ENCODE data around the gene PARD3B.

Gene PARD3B

GRCh38 chr2:205283736-205284270, 738.5 kb downstream of the PARD3B start:
- DNase-seq: no peak
- in situ Hi-C loops (cut with MboI; ENCODE audit: low pct_unique_long_range_greater_than_20kb, low sequenced_read_pairs): no loop called here

GRCh38 chr2:205284334-205284733, 739.1 kb downstream of the PARD3B start:
- in situ Hi-C loops (cut with MboI; ENCODE audit: low pct_unique_long_range_greater_than_20kb, low sequenced_read_pairs): no loop called here
- DNase-seq: no peak

GRCh38 chr2:205287316-205287715, 742.0 kb downstream of the PARD3B start:
- in situ Hi-C loops (cut with MboI; ENCODE audit: low pct_unique_long_range_greater_than_20kb, low sequenced_read_pairs): no loop called here
- no peak for DNase-seq

GRCh38 chr2:205288686-205289085, 743.4 kb downstream of the PARD3B start:
- no peak for DNase-seq
- in situ Hi-C loops (cut with MboI; ENCODE audit: low pct_unique_long_range_greater_than_20kb, low sequenced_read_pairs): no loop called here

GRCh38 chr2:205290299-205290698, 745.0 kb downstream of the PARD3B start:
- in situ Hi-C loops (cut with MboI; ENCODE audit: low pct_unique_long_range_greater_than_20kb, low sequenced_read_pairs): no loop called here
- no peak for DNase-seq

- no peak for DNase-seq
- in situ Hi-C loops (cut with MboI; ENCODE audit: low pct_unique_long_range_greater_than_20kb, low sequenced_read_pairs): no loop called here
Observed at GRCh38 chr2:205292665-205293295, 747.5 kb downstream of the PARD3B start.

- peak; percentile 3 for DNase-seq
- in situ Hi-C loops (cut with MboI; ENCODE audit: low pct_unique_long_range_greater_than_20kb, low sequenced_read_pairs): no loop called here
Observed at GRCh38 chr2:205293559-205293958, 748.3 kb downstream of the PARD3B start.

- in situ Hi-C loops (cut with MboI; ENCODE audit: low pct_unique_long_range_greater_than_20kb, low sequenced_read_pairs): no loop called here
- DNase-seq: no peak
Observed at GRCh38 chr2:205296959-205297358, 751.7 kb downstream of the PARD3B start.

- in situ Hi-C loops (cut with MboI; ENCODE audit: low pct_unique_long_range_greater_than_20kb, low sequenced_read_pairs): no loop called here
- DNase-seq: no peak
Observed at GRCh38 chr2:205297368-205297767, 752.1 kb downstream of the PARD3B start.

- in situ Hi-C loops (cut with MboI; ENCODE audit: low pct_unique_long_range_greater_than_20kb, low sequenced_read_pairs): no loop called here
- no peak for DNase-seq
Observed at GRCh38 chr2:205297846-205298245, 752.6 kb downstream of the PARD3B start.

- in situ Hi-C loops (cut with MboI; ENCODE audit: low pct_unique_long_range_greater_than_20kb, low sequenced_read_pairs): no loop called here
- no peak for DNase-seq
Observed at GRCh38 chr2:205311201-205311600, 765.9 kb downstream of the PARD3B start.

- in situ Hi-C loops (cut with MboI; ENCODE audit: low pct_unique_long_range_greater_than_20kb, low sequenced_read_pairs): no loop called here
- DNase-seq: no peak
Observed at GRCh38 chr2:205321231-205321630, 776.0 kb downstream of the PARD3B start.

- in situ Hi-C loops (cut with MboI; ENCODE audit: low pct_unique_long_range_greater_than_20kb, low sequenced_read_pairs): no loop called here
- DNase-seq: no peak
Observed at GRCh38 chr2:205323929-205324328, 778.7 kb downstream of the PARD3B start.

GRCh38 chr2:205324355-205324754, 779.1 kb downstream of the PARD3B start:
- in situ Hi-C loops (cut with MboI; ENCODE audit: low pct_unique_long_range_greater_than_20kb, low sequenced_read_pairs): no loop called here
- DNase-seq: no peak

GRCh38 chr2:205333351-205333750, 788.1 kb downstream of the PARD3B start:
- no peak for DNase-seq
- in situ Hi-C loops (cut with MboI; ENCODE audit: low pct_unique_long_range_greater_than_20kb, low sequenced_read_pairs): no loop called here

GRCh38 chr2:205337274-205337673, 792.0 kb downstream of the PARD3B start:
- in situ Hi-C loops (cut with MboI; ENCODE audit: low pct_unique_long_range_greater_than_20kb, low sequenced_read_pairs): no loop called here
- DNase-seq: no peak

- DNase-seq: no peak
- in situ Hi-C loops (cut with MboI; ENCODE audit: low pct_unique_long_range_greater_than_20kb, low sequenced_read_pairs): no loop called here
Observed at GRCh38 chr2:205338156-205338555, 792.9 kb downstream of the PARD3B start.

- no peak for DNase-seq
- in situ Hi-C loops (cut with MboI; ENCODE audit: low pct_unique_long_range_greater_than_20kb, low sequenced_read_pairs): no loop called here
Observed at GRCh38 chr2:205343103-205343502, 797.8 kb downstream of the PARD3B start.

- in situ Hi-C loops (cut with MboI; ENCODE audit: low pct_unique_long_range_greater_than_20kb, low sequenced_read_pairs): no loop called here
- DNase-seq: no peak
Observed at GRCh38 chr2:205346649-205347048, 801.4 kb downstream of the PARD3B start.

GRCh38 chr2:205347899-205348298, 802.6 kb downstream of the PARD3B start:
- DNase-seq: no peak
- in situ Hi-C loops (cut with MboI; ENCODE audit: low pct_unique_long_range_greater_than_20kb, low sequenced_read_pairs): no loop called here

GRCh38 chr2:205352094-205352493, 806.8 kb downstream of the PARD3B start:
- DNase-seq: no peak
- in situ Hi-C loops (cut with MboI; ENCODE audit: low pct_unique_long_range_greater_than_20kb, low sequenced_read_pairs): no loop called here

Data from KBM-7 (cell line).